GM12872 (cell line): ENCODE data around the gene NXPH4.

Experiments used
- TF ChIP-seq, protein P1 (sequence below): IDR thresholded peaks from 3 replicates; pipeline ENCODE4 v1.5.1; 2011; ENCODE audit warnings: low read depth, mild to moderate bottlenecking, low read length, moderate library complexity; ENCODE audit not compliant: insufficient read depth

Gene NXPH4

DNA sequence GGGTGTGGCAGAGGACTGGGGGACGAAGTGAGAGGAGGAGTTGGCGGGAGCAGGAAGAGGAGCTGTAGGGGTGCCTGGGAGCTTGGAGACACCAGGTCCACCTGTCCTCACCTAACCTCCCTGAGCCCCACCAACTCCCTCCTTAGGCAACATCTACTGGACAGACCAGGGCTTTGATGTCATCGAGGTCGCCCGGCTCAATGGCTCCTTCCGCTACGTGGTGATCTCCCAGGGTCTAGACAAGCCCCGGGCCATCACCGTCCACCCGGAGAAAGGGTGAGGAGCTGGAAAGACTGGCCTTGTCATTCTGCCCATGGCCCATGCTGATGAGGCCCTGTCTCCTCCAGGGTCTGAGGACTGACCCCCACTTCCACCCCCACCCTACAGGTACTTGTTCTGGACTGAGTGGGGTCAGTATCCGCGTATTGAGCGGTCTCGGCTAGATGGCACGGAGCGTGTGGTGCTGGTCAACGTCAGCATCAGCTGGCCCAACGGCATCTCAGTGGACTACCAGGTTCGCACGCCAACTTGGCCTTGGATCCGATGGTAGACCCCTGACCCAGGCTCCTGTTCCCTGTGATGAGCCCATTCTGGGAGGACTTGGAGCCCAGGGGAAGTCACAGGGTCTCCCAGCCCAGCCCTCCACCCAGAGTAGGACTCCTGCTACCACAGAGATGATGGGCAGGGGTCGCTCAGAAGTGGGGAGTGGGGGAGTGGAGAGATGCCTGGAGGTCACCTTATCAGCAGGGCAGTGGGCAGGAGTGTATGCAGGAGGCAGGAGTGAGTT lies 32.5 kb upstream of the NXPH4 start:
- TF ChIP-seq, protein P1, sequence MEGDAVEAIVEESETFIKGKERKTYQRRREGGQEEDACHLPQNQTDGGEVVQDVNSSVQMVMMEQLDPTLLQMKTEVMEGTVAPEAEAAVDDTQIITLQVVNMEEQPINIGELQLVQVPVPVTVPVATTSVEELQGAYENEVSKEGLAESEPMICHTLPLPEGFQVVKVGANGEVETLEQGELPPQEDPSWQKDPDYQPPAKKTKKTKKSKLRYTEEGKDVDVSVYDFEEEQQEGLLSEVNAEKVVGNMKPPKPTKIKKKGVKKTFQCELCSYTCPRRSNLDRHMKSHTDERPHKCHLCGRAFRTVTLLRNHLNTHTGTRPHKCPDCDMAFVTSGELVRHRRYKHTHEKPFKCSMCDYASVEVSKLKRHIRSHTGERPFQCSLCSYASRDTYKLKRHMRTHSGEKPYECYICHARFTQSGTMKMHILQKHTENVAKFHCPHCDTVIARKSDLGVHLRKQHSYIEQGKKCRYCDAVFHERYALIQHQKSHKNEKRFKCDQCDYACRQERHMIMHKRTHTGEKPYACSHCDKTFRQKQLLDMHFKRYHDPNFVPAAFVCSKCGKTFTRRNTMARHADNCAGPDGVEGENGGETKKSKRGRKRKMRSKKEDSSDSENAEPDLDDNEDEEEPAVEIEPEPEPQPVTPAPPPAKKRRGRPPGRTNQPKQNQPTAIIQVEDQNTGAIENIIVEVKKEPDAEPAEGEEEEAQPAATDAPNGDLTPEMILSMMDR = no peak

DNA sequence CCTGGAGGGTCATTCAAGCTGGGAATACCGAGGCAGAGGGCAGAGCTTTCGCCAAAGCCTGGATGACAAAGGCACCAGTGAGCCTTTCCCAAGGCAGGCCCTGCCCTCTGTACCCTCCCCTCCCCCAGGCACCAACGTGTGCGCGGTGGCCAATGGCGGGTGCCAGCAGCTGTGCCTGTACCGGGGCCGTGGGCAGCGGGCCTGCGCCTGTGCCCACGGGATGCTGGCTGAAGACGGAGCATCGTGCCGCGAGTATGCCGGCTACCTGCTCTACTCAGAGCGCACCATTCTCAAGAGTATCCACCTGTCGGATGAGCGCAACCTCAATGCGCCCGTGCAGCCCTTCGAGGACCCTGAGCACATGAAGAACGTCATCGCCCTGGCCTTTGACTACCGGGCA lies 31.2 kb upstream of the NXPH4 start:
- TF ChIP-seq, protein P1 = no peak

DNA sequence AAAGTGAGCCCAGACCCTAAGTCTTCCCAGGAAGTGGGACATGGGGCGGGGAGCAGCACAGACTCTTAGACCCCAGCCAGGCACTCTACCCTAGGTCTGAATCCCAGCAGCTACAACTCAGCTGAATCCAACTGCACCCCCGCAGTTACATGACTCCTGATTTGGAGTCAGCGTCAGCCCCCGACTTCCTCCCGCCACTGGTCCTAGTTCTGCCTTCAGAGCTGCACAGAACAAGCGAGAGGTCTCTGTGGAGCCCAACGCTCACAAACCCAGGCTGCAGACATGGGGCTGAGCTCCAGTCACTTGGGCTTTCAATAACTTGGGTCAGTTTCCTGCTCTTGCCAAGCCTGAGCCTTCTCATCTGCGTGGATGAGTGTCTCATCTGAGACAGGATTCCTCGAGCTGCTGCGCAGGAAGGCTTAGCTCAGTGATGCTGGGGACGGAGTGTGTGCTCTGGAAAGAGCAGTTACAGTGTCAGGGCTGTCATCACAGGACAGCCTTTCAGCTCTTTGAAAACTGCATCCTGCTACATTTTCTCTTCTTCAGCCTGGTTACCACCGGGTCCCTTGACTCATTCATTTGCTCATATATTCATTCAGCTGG lies 30.6 kb upstream of the NXPH4 start:
- TF ChIP-seq, protein P1 = no peak

DNA sequence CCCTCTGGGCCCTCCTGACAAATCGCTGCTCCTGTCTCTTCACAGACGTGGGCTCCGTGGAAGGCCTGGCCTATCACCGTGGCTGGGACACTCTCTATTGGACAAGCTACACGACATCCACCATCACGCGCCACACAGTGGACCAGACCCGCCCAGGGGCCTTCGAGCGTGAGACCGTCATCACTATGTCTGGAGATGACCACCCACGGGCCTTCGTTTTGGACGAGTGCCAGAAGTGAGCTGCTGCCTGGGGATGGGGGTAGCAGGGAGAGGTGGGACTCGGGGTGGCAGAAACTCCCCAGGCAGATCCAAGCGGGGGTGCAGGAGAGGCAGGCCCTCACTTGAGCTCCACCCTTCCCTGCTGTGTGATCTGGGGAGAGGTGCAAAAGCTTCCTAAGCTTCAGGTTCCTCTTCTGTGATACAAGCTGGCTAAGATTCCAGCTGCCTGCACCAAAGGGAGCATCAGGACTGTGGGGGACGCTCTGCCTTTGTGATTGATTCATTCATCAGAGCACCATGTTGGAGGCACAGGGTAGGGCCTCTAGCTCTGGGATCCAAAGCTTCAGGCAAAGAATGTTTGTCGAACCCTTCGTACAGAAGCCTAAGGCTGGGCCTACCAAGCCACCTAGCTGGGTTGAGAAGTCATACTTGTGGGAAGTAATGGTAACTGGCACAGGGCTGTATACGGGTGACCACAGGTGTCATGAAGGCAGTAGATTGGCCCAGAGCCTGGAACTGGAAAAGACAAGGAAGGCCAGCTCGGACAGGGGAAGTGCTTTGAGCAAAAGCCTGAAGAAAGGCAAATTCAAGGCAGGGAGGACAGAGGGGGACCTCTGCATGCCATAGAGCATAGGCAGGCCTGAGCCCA lies 29.1 kb upstream of the NXPH4 start:
- TF ChIP-seq, protein P1 = no peak

DNA sequence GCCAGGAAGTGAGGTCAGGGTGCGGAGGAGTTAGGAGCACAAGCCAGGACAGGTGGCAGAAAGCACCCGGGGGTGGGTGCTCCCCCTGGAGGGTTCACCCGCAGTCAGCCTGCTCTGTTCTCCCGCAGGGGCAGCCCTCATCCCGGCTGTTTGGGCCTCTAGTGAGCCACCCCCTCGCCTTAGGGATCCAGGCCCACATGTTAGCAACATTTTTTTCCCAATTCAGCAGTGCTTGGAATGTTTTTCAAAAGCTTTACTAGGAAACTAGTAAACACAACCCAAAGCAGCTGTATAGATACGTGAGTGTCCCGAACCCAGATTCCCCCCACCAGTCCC lies 28.5 kb upstream of the NXPH4 start:
- TF ChIP-seq, protein P1 = no peak

DNA sequence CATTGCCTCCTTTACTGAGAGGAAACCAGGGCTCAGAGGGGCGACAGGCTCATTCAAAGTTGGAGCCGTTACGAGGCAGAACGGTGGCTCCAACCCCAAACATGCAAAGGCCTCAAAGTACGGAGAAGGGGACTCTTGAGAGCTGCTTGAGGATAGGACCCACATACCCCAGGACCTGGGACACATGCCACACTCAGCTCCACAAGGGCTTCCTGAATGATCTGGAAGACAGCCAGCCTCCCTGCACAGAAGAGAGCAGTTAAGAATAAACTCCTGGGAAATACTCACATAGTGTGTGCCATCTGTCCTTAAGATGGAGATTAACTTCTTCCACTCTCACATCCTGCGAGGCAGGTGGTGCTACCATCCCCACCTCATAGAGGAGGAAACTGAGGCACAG lies 26.6 kb upstream of the NXPH4 start:
- TF ChIP-seq, protein P1 = no peak

DNA sequence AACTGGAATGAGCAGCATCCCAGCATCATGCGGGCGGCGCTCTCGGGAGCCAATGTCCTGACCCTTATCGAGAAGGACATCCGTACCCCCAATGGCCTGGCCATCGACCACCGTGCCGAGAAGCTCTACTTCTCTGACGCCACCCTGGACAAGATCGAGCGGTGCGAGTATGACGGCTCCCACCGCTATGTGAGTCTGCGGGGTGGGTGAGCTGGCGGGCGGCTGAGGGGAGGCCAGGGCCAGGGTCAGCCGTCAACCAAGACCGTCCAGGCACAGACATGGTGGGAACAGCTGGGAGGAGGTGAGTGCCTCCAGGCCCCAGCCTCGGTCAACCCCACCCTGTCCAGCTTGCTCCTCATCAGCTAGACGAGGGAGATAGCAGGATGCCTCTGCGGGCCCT lies 25.8 kb upstream of the NXPH4 start:
- TF ChIP-seq, protein P1 = no peak
